C4-2B (cell line): ENCODE measurements around the gene MKX.

ENCODE experiments used
- CTCF ChIP-seq: fragments of 450-650 bp; conservative IDR thresholded peaks from 2 replicates; pipeline ENCODE4 v1.5.1; 2017; ENCODE audit warnings: mild to moderate bottlenecking
- ZFX ChIP-seq: fragments of 450-650 bp; IDR thresholded peaks from 2 replicates; pipeline ENCODE4 v1.6.1; 2017

DNA sequence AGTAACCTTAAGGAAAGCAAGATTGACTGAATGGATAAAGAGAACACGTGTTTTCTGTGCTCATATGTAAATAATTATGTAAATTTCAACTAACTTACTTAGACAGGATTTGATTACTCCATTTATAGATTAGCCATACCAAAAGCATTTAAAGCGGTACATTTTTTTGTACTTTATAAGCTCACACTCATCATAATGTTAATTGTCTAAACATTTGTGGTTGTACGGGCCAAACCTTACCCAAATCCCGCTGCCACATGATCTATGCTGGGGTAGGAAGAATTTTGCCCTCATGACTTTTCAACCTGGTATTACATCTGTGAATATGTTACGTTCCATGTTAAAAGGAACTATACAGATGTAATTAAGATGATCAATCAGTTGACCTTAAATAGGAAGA lies 29.1 kb downstream of the MKX start:
- TF ChIP-seq CTCF: no peak
- no peak for TF ChIP-seq ZFX
